Measurements from ENCODE around the gene HMG20A.

Gene HMG20A

GRCh38 chr15:77518458-77518857 lies 97.8 kb downstream of the HMG20A start:
- Histone ChIP-seq H3K79me2 (ENCODE audit: insufficient read depth, low read length) (no peaks in the 10 kb centered on the region), H3K9me2 (replicated peaks; ENCODE audit: low read depth, low read length) (no peaks in the 10 kb centered on the region), H3K9me3 (ENCODE audit: insufficient read depth, low read depth, low read length) (no peaks in the 10 kb centered on the region), H4K20me1 (ENCODE audit: insufficient read depth, low read length, poor library complexity, severe bottlenecking) (no peaks in the 10 kb centered on the region), H3K4me2 (ENCODE audit: low read depth, low read length, poor library complexity, severe bottlenecking) (no peak overlapping the region), H3K4me3 (ENCODE audit: low read length, poor library complexity, severe bottlenecking) (no peak overlapping the region), H3F3A (ENCODE audit: low read depth) (no peaks in the 10 kb centered on the region), H3K4me1 (ENCODE audit: insufficient read depth, low read length, poor library complexity, severe bottlenecking) (no peaks in the 10 kb centered on the region), H3K36me3 (ENCODE audit: insufficient read depth, low read length) (no peaks in the 10 kb centered on the region), H3K27me3 (ENCODE audit: insufficient read depth, low read length, poor library complexity, severe bottlenecking) (no peaks in the 10 kb centered on the region), H2AFZ (ENCODE audit: low read length) (no peak overlapping the region), H3K9ac (ENCODE audit: low read depth, low read length, poor library complexity, severe bottlenecking) (no peak overlapping the region)
- TF ChIP-seq CTCF (conservative IDR thresholded peaks at IDR 0.05; ENCODE audit: low read length) (no peak), EZH2phosphoT487 (IDR thresholded peaks at IDR 0.05; ENCODE audit: borderline replicate concordance) (no peak)

- Histone ChIP-seq H3F3A (ENCODE audit: low read depth) (no peaks in the 10 kb centered on the region), H3K4me1 (ENCODE audit: insufficient read depth, low read length, poor library complexity, severe bottlenecking) (no peaks in the 10 kb centered on the region), H2AFZ (ENCODE audit: low read length) (no peak overlapping the region), H3K4me3 (ENCODE audit: low read length, poor library complexity, severe bottlenecking) (no peak overlapping the region), H4K20me1 (ENCODE audit: insufficient read depth, low read length, poor library complexity, severe bottlenecking) (no peaks in the 10 kb centered on the region), H3K4me2 (ENCODE audit: low read depth, low read length, poor library complexity, severe bottlenecking) (no peak overlapping the region), H3K27me3 (ENCODE audit: insufficient read depth, low read length, poor library complexity, severe bottlenecking) (no peaks in the 10 kb centered on the region), H3K9me2 (replicated peaks; ENCODE audit: low read depth, low read length) (no peaks in the 10 kb centered on the region), H3K9me3 (ENCODE audit: insufficient read depth, low read depth, low read length) (no peaks in the 10 kb centered on the region), H3K36me3 (ENCODE audit: insufficient read depth, low read length) (no peaks in the 10 kb centered on the region), H3K79me2 (ENCODE audit: insufficient read depth, low read length) (no peaks in the 10 kb centered on the region), H3K9ac (ENCODE audit: low read depth, low read length, poor library complexity, severe bottlenecking) (no peak overlapping the region)
- TF ChIP-seq EZH2phosphoT487 (IDR thresholded peaks at IDR 0.05; ENCODE audit: borderline replicate concordance) = no peak
- TF ChIP-seq CTCF (conservative IDR thresholded peaks at IDR 0.05; ENCODE audit: low read length) = no peak
These were observed 98.9 kb downstream of the HMG20A start for GRCh38 chr15:77519540-77519939.

- H3K9ac ChIP-seq (ENCODE audit: low read depth, low read length, poor library complexity, severe bottlenecking) = no peak overlapping the region
- TF ChIP-seq EZH2phosphoT487 (IDR thresholded peaks at IDR 0.05; ENCODE audit: borderline replicate concordance) (no peak), CTCF (conservative IDR thresholded peaks at IDR 0.05; ENCODE audit: low read length) (no peak)
- no peaks in the 10 kb centered on the region for H3F3A ChIP-seq (ENCODE audit: low read depth)
- no peaks in the 10 kb centered on the region for H3K79me2 ChIP-seq (ENCODE audit: insufficient read depth, low read length)
- H2AFZ ChIP-seq (ENCODE audit: low read length) = no peak overlapping the region
- no peaks in the 10 kb centered on the region for H4K20me1 ChIP-seq (ENCODE audit: insufficient read depth, low read length, poor library complexity, severe bottlenecking)
- H3K9me2 ChIP-seq (replicated peaks; ENCODE audit: low read depth, low read length) = no peaks in the 10 kb centered on the region
- H3K4me3 ChIP-seq (ENCODE audit: low read length, poor library complexity, severe bottlenecking) = no peak overlapping the region
- no peaks in the 10 kb centered on the region for H3K36me3 ChIP-seq (ENCODE audit: insufficient read depth, low read length)
- H3K4me2 ChIP-seq (ENCODE audit: low read depth, low read length, poor library complexity, severe bottlenecking) = no peak overlapping the region
- no peaks in the 10 kb centered on the region for H3K27me3 ChIP-seq (ENCODE audit: insufficient read depth, low read length, poor library complexity, severe bottlenecking)
- H3K9me3 ChIP-seq (ENCODE audit: insufficient read depth, low read depth, low read length) = no peaks in the 10 kb centered on the region
- H3K4me1 ChIP-seq (ENCODE audit: insufficient read depth, low read length, poor library complexity, severe bottlenecking) = no peaks in the 10 kb centered on the region
These were observed 100.5 kb downstream of the HMG20A start for GRCh38 chr15:77521206-77521605.
